HG03469 (cell line): ENCODE data around the gene CCDC183.
"Not testable (repeated sequence)": the region's sequence is repeated elsewhere in the genome, so short reads cannot be mapped to it uniquely, and the experiment has no call there.

Experiments
- ATAC-seq: cut with Tn5 transposase; IDR thresholded peaks from one replicate; pipeline ENCODE4 v1.9.1; 2021; ENCODE audit warnings: mild to moderate bottlenecking, moderate library complexity, moderate number of reproducible peaks; ENCODE audit not compliant: unreplicated experiment

CCDC183 gene

DNA sequence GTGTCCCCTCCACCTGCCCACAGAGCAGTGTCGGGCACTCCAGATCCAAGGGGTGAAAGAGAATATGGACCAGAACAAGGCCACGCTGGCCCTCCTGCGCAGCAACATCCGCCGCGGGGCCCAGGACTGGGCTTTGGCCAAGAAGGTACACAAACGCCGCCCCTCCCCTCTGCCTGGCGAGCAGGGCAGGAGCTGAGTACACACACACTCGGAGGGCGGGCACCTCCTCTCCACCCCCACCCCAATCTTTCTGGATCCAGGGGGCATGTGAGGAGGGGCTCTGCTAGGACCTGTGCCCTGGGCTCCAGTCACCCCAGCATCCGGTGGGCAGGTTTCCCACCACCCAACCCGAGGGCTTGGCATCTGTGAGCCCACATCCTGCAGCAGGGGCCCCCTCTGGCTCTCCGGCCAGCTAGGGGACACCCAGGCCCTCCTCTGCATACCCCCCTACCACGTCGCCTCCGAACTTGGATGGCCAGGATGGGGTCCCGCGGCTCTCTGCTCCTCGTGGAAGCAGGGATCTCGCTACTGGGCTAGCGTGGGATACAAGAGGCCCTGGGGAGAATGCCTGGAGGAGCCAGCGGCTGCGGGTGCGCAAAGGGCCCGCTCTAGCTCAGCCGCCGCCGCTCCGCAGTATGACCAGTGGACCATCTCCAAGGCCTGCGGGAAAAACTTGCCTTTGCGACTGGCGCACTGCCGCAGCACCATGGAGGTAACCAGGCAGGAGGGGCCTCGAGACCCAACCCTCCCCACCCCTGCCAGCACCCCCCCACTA, 3.1 kb downstream of the CCDC183 start:
- ATAC-seq: no peak

DNA sequence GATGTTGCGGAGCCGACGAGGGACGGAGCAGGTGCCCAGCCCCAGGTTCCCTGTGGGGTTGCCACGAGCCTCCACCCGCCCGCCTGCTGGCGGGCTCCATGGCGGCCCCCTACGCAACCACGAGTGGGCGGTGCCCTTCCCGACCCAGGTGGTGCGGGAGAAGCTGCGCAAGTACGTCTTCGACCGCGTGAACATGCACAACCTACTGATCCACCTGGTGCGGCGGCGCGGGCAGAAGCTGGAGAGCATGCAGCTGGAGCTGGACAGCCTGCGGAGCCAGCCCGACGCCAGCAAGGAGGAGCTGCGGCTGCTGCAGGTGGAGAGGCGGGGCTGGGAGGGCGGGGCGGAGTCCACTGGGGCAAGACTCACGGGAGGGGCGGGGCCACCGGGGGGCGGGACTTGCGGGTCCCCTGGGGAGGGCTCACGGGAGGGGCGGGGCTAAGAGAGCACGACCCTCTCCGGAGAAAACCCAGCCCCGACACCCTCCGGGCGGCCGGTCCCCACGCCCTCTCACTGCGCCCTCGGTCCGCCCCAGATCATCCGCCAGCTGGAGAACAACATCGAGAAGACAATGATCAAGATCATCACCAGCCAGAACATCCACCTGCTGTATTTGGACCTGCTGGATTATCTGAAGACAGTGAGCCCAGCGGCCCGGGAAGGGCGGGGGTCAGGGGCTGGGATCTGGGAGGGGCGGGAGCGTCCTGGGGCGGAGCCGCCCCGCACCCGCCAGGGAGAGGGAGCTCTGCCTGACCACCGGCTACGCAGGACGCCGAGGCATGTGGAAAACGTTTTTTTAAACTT, 3.9 kb downstream of the CCDC183 start:
- no peak for ATAC-seq

DNA sequence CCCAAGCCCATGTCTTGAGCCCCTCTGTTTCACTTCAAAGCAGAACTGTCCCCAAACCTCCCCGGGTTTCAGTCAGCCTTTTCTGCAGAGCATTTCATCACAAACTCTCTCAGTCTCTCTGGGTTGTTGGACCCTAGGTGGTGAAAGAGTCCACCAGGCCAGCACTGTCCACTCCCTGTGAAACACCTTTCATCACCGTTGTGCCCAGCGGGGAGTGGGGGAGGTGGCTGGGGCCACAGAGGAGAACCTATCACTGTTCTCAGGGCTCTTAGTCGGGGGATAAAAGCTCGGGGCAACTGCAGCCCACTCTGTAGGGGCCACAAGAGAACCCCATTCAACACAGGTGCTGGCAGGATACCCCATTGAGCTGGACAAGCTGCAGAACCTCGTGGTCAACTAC, 6.2 kb downstream of the CCDC183 start:
- no peak for ATAC-seq

DNA sequence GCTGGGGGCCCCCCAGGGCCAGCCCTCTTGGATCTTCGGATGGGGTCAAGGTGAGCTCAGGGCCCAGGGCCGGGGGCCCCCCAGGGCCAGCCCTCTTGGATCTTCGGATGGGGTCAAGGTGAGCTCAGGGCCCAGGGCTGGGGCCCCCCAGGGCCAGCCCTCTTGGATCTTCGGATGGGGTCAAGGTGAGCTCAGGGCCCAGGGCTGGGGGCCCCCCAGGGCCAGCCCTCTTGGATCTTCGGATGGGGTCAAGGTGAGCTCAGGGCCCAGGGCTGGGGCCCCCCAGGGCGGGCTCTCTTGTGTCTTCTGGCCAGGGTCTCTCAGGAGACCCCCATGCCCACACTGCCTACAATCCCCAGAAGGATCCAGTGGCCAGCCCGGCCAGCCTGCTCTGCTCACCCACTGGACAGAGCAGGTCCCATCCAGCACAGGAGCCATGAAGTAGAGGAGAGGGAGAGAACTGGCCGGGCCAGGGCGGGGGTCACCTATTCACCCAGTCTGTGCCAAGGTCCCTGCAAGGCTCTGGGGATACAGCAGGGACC, 6.9 kb downstream of the CCDC183 start:
- ATAC-seq: not testable (repeated sequence)

DNA sequence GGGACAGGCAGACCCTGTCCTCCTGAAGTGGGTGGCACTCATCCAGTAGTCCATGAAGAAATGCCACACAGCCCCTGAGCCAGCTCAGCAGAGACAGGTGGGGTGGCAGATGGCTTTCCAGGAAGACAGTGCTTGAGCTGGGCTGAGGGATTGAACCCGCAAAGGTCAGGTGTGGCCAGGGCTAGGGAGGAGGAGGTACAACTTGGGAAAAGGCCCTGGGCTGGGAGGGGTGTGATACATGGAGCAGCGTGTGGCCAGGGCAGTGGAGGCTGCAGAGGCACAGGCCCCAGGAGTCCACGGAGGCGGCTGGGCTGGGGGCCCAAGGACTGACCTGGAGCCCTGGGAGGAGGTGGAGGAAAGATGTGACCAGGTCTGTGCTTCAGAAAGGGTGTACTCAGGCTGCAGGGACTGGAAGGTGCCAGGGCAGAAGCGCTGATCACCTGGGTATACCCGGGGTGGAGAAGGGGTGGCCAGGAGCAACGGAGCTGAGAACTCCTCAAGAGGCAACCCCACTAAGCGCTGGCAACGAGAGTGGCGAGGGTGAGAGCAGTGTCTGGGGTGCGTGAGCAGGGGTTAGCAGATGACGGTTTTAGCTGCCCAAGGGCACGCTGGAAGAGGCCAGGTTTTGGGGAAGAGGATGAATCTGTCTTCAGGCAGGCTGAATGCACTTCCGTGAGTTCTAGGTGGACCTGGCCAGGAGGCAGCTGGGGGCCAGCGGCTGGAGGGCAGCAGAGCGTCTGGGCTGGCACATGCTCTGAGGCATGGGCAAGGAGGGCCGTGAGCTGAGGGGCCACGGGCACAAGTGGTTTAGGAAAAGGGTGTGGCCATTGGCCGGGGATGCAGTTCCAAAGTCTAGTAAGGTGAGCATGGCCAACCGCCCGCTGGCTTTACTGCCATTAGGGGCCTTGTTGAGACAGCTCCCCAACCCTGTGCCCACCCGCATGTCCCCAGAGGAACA, 7.7 kb downstream of the CCDC183 start:
- ATAC-seq: no peak

DNA sequence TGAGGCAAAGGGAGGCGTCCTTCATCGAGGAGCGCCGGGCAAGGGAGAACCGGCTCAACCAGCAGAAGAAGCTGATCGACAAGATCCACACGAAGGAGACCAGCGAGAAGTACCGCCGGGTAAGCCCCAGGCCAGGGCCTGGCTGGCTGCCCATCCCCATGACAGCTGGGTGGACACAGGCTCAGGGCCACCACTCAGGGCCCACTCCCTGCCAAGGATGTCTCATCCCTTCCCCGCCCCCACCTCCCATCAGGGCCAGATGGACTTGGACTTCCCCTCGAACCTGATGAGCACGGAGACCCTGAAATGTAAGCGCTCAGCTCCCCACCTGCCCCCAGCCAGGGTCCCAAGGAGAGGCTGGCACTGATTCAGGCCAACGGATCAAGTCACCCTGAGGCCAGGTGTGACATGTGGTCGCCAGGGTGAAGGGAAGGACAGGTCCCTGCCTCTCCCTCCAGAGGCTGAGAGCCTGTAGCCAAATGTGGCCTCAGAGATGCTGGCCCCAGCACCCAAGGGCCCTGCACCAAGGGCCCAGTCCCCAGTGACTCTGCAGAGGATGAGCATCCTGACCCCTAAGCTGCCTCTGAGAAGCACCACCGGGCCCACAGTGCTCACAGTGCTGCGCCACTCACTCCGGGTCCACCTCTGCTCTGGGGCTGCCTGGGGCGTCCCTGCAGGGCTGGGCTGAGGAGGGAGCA, 8.5 kb downstream of the CCDC183 start:
- no peak for ATAC-seq

DNA sequence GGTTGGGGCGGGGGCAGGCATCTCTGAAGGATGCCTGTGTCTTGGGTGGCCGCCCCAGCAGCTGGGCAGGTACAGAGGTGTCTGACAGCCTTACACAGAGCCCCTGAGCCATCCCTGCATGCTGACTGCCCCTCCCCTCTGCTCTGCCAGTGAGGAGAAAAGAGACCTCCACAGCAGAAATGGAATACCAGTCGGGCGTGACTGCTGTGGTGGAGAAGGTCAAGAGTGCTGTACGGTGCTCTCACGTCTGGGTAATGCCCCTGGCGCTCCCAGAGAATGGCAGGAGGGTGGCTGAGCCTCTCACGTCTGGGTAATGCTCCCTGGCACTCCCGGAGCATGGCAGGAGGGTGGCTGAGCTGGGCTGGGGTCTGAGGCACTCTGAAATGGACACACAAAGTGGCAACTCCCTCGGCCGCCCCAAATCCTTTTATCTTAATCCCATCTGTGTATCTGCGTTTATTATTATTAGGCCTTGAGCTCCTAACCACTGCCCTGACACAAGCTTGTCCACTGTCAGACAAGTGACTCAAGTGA, 9.1 kb downstream of the CCDC183 start:
- no peak for ATAC-seq

DNA sequence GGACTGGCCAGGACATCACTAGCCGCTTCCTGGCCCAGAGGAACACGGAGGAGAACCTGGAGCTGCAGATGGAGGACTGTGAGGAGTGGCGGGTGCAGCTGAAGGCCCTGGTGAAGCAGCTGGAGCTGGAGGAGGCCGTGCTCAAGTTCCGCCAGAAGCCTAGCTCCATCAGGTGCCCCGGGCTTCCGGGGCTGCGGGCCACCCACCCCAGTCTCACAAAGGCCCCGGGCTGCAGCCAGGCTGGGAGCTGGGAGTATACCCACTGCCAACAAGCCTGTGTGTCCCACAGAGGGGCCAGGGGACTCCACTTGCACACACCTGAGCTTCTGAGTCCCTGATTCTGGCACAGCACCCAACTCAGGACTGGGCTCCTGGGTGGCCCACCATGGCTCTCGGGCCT, 9.9 kb downstream of the CCDC183 start:
- ATAC-seq: no peak

DNA sequence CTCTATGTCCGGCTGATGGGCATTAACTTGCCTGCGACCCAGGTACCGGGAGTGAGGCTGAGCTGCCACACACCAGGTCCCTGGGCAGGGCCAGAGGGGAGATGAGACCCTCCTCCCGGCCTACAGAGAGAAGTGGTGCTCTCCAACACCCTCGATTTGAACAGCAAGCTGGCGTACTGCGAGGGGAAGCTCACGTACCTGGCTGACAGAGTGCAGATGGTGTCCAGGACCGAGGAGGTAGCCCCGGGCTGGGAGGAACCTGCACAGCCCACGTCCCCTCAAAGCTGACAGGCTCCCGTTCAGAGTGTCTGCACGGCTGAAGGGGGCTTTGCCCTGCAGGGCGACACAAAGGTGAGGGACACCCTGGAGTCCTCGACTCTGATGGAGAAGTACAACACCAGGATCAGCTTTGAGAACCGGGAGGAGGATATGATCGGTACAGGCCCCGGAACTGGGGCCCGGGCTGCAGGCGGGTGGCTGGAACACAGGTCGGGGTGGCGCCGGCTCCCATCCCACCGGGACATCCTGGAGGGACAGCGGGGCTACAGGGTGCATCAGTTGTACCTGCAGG, 10.6 kb downstream of the CCDC183 start:
- no peak for ATAC-seq

DNA sequence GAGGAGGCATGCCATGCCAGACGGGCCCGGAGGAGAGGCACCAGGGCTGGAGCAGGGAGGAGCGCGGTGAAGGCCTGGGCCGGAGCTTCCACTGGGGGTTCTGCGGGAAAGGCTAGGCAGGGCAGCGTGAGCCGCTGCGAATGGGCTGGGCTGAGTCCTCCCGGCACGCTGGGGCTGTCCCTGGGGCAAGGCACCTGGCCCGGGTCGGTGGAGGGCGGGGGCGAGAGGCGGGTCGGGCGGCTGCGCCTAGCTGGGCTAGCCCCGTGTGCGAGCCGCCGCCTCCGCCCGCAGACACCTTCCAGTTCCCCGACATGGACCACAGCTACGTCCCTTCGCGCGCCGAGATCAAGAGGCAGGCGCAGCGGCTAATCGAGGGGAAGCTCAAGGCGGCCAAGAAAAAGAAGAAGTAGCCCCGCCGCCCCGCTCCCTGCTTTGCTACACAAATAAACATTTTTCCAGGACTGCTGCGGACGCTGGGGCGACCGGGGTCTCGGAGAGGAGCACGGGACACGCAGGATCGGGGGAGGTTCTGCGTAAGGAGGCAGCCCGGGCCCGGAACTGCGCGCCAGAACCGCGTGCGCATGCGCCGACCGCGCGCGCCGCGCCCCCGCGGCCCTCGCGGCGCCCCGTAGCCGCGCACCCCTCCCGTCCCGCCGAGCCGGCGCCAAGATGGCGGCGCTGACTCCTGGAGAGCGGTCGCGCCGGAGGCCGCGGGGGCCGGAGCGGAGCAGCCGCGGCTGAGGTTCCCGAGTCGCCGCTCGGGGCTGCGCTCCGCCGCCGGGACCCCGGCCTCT, 11.3 kb downstream of the CCDC183 start, which contains the start of gene RABL6:
TSS of gene RABL6 (plus strand) at position 668 of the 794 bp plus-strand sequence. CDS start 249 bp downstream, outside the sequence.
- ATAC-seq: peak; percentile 39

DNA sequence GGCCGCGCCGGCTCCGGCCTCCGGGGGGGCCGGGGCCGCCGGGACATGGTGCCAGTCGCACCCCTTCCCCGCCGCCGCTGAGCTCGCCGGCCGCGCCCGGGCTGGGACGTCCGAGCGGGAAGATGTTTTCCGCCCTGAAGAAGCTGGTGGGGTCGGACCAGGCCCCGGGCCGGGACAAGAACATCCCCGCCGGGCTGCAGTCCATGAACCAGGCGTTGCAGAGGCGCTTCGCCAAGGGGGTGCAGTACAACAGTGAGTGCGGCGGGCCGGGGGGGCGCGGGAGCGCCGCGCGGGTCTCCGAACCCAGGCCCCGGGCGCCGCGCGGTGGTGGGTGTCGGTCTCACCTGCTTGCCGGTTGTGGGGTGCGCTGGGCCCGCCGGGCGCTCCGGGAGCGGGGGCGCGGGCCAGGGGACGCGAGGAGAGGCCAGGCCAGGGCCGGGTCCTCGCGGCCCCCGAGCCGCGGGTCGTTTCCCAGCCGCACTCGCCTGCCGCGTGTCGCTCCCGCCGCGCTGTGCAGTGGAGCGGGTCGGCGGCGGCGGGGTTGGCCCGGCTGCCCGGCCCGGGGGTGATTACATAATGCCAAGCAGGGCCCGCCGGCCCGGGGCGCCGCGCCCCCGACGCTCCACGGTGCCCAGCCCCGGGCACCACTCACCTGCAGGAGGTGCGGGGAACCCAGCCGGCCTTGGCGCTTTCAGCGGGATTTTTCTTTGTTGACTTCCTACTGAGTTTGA, 12.1 kb downstream of the CCDC183 start:
- no peak for ATAC-seq

DNA sequence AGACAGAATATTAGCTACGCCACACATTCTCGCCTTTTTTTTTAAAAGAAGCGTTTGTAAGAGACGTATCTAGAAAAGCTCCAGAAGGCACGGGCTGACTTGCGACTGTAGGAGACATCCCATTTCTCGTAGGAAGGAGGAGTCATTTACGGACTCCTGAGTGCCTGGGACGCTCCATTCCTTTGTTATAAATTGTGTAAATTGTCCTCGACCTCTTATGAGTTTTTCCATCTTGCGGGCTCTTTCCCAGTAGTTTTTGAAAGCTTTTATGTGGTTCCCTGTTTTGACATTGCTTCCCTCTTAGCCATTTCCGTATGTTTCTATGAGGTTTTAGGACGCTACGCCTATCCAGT, 12.6 kb downstream of the CCDC183 start:
- ATAC-seq: no peak

DNA sequence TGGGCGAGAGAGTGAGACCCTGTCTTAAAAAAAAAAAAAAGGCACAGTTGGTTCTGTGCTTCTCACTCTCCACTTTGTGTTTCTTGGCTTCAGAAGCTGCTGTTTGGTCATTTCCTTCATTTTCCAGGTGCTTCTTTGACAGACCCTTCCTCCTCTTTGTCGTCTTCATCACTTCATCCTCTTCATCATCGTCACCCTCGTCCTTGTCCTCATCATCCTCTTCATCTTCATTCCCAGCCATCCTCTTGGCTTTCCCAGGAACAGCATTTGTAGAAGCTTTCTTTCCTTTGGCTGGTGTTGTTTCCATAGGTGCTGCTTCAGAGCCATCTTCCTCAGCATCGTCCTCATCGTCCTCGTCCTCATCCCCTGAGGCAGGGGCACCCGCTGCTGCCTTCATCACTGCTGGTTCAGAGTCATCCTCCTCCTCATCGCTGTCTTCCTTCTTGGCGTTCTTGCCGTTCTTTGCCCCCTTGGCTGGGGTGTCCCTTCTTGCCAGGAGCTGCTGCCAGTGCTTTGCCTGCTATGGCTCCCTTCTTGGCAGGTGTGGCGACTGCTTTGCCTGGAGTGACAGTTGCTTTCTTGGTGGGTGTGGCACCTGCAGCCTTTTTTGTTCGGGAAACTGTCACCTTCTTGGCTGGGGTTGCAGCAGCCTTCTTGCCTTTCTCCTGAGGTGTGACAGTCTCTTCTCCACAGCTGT, 18.7 kb downstream of the CCDC183 start:
- ATAC-seq: no peak

DNA sequence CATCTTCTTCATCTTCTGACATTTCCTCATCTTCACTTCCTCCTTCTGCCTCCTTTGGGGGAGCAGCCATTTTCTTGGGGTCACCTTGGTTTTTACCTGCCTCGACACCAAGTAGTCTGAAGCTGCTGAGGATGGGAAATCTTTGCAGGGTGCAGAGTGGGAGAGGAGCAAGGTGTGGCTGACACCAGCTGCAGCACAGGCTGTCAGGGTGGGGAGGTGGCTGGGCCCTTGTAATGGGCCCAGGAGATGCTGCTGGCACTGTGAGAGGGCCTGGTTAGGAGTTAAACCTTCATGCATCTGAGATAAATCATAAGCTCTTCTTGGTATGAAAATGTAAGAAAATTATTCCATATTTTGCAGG, 19.3 kb downstream of the CCDC183 start:
- ATAC-seq: no peak

DNA sequence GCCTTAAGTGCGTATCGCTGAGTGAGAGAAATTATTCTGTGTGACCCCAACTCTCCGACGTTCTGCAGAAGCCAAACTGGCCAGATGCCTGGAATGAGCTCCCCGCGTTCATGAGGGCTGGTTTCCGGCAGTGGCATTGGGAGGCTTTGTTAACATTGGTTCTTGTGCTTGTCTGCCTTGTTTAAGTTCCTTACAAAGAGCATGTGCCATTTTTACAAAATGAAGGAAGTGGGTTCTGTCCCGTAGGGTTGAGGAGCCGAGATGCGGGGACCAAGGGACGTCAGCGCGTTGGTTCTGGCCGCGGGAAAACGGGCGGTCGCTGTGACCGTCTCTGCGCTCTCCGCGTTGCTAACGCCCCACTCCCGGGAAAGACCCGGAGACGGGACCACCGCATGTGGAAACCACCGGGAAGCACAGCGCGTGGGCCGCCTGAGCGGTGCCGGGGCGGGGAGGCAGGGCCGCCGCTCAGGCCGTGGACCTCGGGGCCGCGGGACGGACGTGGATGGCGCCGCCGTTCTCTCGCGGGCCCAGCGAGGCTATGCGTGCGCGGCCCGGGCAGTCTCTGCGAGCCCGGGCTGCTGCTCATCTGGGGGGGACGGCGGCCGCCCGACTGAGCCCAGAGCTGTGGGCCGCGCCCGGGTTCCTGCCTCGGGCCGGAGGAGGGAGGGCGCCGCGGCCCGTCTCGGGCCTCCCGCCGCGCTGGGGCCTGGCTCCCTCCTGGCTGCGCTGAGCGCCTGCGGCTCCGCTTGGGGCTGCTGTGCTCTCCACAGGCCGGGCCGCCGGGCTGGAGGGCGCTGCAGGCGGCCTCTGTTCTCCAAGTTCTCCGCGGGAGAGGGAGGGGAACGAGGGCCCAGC, 25.1 kb downstream of the CCDC183 start:
- no peak for ATAC-seq

DNA sequence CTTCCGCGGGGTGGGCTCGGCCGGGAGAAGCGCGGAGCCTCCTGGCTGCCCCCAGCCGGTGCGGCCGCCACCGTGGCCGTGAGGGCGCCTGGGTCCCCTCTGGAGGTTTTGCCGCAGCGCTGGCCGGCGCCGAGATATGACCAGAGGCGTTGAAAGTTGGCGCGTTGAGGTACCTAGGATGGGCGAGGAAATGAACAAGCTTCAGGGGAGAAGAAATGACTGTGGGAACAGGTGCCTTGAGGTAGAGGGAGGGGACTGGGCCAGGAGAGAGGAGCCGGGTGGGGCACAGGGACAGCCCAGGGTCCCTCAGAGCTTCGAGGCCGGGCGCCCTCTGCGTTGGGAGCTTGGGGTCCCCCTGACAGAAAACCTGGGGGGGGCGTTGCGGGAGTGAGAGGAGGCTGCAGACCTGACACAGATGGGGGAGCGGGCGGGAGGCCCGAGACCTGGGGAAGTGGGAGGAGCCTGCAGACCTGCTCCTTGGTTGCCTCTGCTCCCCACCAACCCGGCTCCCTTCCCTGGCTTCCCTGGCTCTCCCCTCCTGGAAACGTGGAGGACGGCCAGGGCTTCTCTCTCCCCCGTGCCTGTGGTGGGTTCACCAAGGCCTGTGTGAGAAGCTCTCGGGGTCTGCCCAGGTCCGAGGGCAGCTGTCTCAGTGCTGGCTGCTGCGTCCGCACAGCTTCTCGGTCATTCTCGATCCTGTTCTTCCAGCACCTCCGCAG, 25.8 kb downstream of the CCDC183 start:
- ATAC-seq: no peak
